ENCODE data around the gene RFC3.

GRCh38 chr13:33771296-33771695, 46.7 kb upstream of the RFC3 start:
- TF ChIP-seq EZH2 (IDR thresholded peaks at IDR 0.05; ENCODE audit: borderline replicate concordance, low read depth, low read length, poor library complexity, severe bottlenecking) = no peak
- TF ChIP-seq, protein P1, sequence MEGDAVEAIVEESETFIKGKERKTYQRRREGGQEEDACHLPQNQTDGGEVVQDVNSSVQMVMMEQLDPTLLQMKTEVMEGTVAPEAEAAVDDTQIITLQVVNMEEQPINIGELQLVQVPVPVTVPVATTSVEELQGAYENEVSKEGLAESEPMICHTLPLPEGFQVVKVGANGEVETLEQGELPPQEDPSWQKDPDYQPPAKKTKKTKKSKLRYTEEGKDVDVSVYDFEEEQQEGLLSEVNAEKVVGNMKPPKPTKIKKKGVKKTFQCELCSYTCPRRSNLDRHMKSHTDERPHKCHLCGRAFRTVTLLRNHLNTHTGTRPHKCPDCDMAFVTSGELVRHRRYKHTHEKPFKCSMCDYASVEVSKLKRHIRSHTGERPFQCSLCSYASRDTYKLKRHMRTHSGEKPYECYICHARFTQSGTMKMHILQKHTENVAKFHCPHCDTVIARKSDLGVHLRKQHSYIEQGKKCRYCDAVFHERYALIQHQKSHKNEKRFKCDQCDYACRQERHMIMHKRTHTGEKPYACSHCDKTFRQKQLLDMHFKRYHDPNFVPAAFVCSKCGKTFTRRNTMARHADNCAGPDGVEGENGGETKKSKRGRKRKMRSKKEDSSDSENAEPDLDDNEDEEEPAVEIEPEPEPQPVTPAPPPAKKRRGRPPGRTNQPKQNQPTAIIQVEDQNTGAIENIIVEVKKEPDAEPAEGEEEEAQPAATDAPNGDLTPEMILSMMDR (conservative IDR thresholded peaks at IDR 0.05; ENCODE audit: low read depth, low read length) = no peak

Measured in A673 (cell line).